KOPT-K1 (cell line): ENCODE measurements around the gene MAPK1IP1L.
"Not testable (repeated sequence)": the region's sequence is repeated elsewhere in the genome, so short reads cannot be mapped to it uniquely, and the experiment has no call there.

Source experiments
- H3K27ac ChIP-seq: fragments of 200-600 bp; sonication (generic); 2 replicates; pipeline ENCODE4 v1.5.1; 2016; ENCODE audit warnings: antibody characterized with exemption, mild to moderate bottlenecking, low read depth, low read length; ENCODE audit not compliant: poor library complexity, severe bottlenecking
- H3K36me3 ChIP-seq: fragments of 200-600 bp; sonication (generic); 2 replicates; pipeline ENCODE4 v1.5.1; 2017; ENCODE audit warnings: antibody characterized with exemption, mild to moderate bottlenecking, low read length, moderate library complexity; ENCODE audit not compliant: insufficient read depth
- H3K9me3 ChIP-seq: fragments of 200-600 bp; sonication (generic); 2 replicates; pipeline ENCODE4 v1.5.1; 2017; ENCODE audit warnings: antibody characterized with exemption, low read length, mild to moderate bottlenecking; ENCODE audit not compliant: insufficient read depth, poor library complexity, severe bottlenecking

MAPK1IP1L gene

GRCh38 chr14:55071870-55072640, 20.6 kb downstream of the MAPK1IP1L start:
- Histone ChIP-seq H3K27ac (no peak overlapping the region), H3K36me3 (peaks cover 35% of the 10 kb centered on the region)

GRCh38 chr14:55073856-55074255, 22.4 kb downstream of the MAPK1IP1L start:
- H3K36me3 ChIP-seq, result peaks cover 17% of the 10 kb centered on the region
- no peak overlapping the region for H3K27ac ChIP-seq
- no peaks in the 10 kb centered on the region for H3K9me3 ChIP-seq

More at GRCh38 chr14:55071870-55072640, 20.6 kb downstream of the MAPK1IP1L start:
- no peaks in the 10 kb centered on the region for H3K9me3 ChIP-seq

- H3K36me3 ChIP-seq, result peaks cover 9% of the 10 kb centered on the region
- no peaks in the 10 kb centered on the region for H3K9me3 ChIP-seq
- no peak overlapping the region for H3K27ac ChIP-seq
These were observed 23.2 kb downstream of the MAPK1IP1L start for GRCh38 chr14:55074662-55075061.

GRCh38 chr14:55075628-55076175, 24.3 kb downstream of the MAPK1IP1L start:
- Histone ChIP-seq H3K27ac (no peak overlapping the region), H3K9me3 (no peaks in the 10 kb centered on the region), H3K36me3 (no peaks in the 10 kb centered on the region)

- Histone ChIP-seq H3K27ac (no peak overlapping the region), H3K36me3 (no peaks in the 10 kb centered on the region), H3K9me3 (no peaks in the 10 kb centered on the region)
These were observed 26.0 kb downstream of the MAPK1IP1L start for GRCh38 chr14:55077170-55078151.

- H3K9me3 ChIP-seq, H3K36me3 ChIP-seq, H3K27ac ChIP-seq: not testable (repeated sequence)
These were observed 28.5 kb downstream of the MAPK1IP1L start for GRCh38 chr14:55079961-55080360.

GRCh38 chr14:55084401-55085059, 33.1 kb downstream of the MAPK1IP1L start:
- no peak overlapping the region for H3K27ac ChIP-seq
- H3K9me3 ChIP-seq, result no peaks in the 10 kb centered on the region
- no peaks in the 10 kb centered on the region for H3K36me3 ChIP-seq

- Histone ChIP-seq H3K27ac (no peak overlapping the region), H3K9me3 (no peaks in the 10 kb centered on the region), H3K36me3 (no peaks in the 10 kb centered on the region)
These were observed 33.7 kb downstream of the MAPK1IP1L start for GRCh38 chr14:55085060-55085660.

- H3K9me3 ChIP-seq, result no peaks in the 10 kb centered on the region
- H3K36me3 ChIP-seq, result no peaks in the 10 kb centered on the region
- H3K27ac ChIP-seq, result no peak overlapping the region
These were observed 35.5 kb downstream of the MAPK1IP1L start for GRCh38 chr14:55086938-55087337.

GRCh38 chr14:55088356-55088755, 36.9 kb downstream of the MAPK1IP1L start:
- no peak overlapping the region for H3K27ac ChIP-seq
- no peaks in the 10 kb centered on the region for H3K36me3 ChIP-seq
- H3K9me3 ChIP-seq, result no peaks in the 10 kb centered on the region

GRCh38 chr14:55092341-55092740, 40.9 kb downstream of the MAPK1IP1L start:
- Histone ChIP-seq H3K9me3 (no peaks in the 10 kb centered on the region), H3K36me3 (no peaks in the 10 kb centered on the region), H3K27ac (no peak overlapping the region)

- Histone ChIP-seq H3K9me3 (no peaks in the 10 kb centered on the region), H3K27ac (no peak overlapping the region), H3K36me3 (no peaks in the 10 kb centered on the region)
These were observed 43.1 kb downstream of the MAPK1IP1L start for GRCh38 chr14:55094292-55095157.

- Histone ChIP-seq H3K36me3 (no peaks in the 10 kb centered on the region), H3K9me3 (no peaks in the 10 kb centered on the region), H3K27ac (peak overlapping the region; percentile 27)
These were observed 46.6 kb downstream of the MAPK1IP1L start for GRCh38 chr14:55097881-55098560.
